Embryonic facial prominence (tissue), 1 donor: Measurements from ENCODE around the gene GBA3.

Experiments used
- DNase-seq: peaks from one replicate; pipeline ENCODE4 v3.0.0-alpha.2; 2016; ENCODE audit errors: extremely low spot score

GBA3 gene

GRCh38 chr4:22695917-22696316, 3.2 kb downstream of the GBA3 start:
- no peak for DNase-seq

GRCh38 chr4:22703912-22704311, 11.2 kb downstream of the GBA3 start:
- no peak for DNase-seq

GRCh38 chr4:22707390-22707789, 14.7 kb downstream of the GBA3 start:
- no peak for DNase-seq

GRCh38 chr4:22708961-22709360, 16.2 kb downstream of the GBA3 start:
- DNase-seq: no peak

GRCh38 chr4:22712105-22712504, 19.4 kb downstream of the GBA3 start:
- no peak for DNase-seq

- DNase-seq: no peak
These were observed 19.8 kb downstream of the GBA3 start for GRCh38 chr4:22712529-22712928.

- no peak for DNase-seq
These were observed 21.1 kb downstream of the GBA3 start for GRCh38 chr4:22713841-22714240.

GRCh38 chr4:22719218-22719617, 26.5 kb downstream of the GBA3 start:
- DNase-seq: no peak

GRCh38 chr4:22720091-22720490, 27.4 kb downstream of the GBA3 start:
- DNase-seq: no peak

- no peak for DNase-seq
These were observed 28.5 kb downstream of the GBA3 start for GRCh38 chr4:22721204-22721603.

DNA sequence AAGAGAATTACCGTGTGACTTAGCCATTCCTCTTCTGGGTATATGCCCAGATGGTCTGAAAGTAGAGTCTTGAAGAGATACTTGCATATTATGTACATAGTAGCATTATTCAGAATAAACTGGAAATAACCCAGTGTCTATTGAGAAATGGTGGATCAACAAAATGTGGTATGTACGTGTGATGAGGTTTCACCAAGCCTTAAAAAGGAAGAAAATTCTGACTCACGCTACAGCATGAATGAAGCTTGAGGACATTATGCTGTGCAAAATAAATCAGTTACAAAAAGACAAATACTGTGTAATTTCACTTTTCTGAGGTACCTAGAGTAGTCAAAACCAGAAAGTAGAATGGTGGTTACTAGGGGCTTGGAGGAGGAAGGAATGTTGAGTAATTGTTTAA, 37.3 kb downstream of the GBA3 start:
- no peak for DNase-seq

DNA sequence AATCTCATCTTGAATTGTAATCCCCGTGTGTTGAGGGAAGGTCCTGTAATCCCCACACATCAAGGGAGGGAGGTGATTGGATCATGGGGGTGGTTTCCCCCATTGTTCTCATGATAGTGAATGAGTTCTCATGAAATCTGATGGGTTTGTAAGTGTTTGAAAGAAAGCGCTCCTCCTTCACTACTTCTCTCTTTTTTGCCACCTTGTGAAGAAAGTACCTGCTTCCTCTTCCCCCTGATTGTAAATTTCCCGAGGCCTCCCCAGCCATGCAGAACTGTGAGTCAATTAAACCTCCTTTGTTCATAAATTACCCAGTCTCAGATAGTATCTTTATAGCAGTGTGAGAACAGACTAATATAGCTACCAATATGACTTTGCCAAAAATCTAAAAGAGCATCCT, 41.1 kb downstream of the GBA3 start:
- DNase-seq: no peak

GRCh38 chr4:22736912-22737311, 44.2 kb downstream of the GBA3 start:
- no peak for DNase-seq

GRCh38 chr4:22739968-22740367, 47.2 kb downstream of the GBA3 start:
- DNase-seq: no peak

DNA sequence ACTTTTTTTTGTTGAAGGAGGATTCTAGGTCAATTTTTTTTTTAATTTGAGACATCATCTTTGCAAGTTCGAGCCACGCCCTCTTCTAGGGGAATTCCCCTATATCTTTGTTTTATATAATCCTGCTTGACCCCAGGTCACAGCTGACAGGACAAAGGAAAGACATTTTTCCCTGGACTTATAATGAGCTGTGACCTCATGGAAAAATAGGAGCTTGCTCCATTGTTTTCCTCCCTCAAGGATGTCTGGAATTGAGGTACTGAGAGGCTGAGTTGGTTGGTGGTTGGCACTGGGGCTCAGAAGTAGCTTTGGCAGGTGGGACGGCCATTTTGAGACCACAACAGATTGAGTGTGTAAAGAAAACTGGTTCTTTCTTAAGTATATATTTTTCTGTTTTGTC, 49.0 kb downstream of the GBA3 start:
- no peak for DNase-seq

DNA sequence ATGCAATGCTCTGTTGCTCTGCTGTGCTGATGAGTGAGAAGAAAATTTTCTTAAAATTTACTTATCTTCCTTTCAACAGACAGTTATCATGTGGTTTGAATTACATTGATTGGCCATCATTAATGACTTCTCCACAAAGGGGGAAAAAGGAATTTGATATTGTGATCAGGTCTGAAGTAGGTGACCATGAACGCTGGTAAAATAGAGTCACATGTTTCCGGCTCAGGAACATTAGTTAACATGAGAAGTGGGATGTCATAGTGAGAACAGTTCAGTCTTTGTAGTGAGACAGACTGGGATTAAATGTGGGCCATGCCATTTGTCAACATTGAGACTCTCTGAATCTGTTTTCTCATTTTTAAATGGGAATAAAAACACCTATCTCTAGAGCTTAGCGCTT, 50.6 kb downstream of the GBA3 start:
- DNase-seq: no peak

DNA sequence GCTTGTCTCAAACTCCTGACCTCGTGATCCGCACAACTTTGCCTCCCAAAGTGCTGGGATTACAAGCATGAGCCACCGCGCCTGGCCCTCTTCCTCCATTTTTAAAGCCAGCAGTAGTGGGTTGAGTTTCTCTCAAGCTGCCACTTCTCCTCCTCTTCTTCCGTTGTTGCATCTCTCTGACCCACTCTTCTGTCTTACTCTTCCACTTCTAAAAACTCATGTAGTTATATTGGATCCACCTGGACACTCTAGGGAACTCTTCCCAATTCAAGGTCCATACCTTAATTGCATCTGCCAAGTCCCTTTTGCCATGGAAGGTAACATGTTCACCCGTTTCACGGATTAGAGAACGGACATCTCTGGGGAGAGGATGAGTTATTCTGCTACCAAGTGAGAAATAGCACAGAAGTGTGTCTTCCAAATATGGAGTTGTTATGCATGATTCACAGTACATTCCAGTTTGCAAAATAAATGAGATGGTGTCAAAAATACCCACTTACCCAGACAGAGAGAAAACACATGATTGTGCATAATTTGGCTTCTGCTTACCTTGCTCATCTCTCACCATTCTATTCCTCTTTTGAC, 51.8 kb downstream of the GBA3 start:
- no peak for DNase-seq

DNA sequence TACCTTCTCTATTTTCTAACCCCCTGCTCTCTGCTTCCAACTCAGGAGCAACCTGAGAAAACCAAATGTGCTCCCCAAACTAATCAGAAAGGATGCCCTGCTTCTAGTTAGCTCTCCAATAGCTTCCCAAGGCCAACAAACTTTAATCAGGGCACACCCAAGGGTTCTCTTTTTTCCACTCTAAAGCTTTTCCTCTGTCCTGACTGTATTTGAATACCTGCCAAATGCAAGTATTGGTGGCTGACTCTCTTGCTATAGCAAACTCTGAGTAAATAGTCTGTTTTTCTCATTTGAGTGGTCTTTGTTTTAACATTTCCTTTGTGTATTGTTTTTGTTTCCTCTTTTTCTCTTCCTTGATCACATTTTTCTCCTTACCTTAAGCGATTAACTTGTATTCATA, 52.5 kb downstream of the GBA3 start:
- no peak for DNase-seq

DNA sequence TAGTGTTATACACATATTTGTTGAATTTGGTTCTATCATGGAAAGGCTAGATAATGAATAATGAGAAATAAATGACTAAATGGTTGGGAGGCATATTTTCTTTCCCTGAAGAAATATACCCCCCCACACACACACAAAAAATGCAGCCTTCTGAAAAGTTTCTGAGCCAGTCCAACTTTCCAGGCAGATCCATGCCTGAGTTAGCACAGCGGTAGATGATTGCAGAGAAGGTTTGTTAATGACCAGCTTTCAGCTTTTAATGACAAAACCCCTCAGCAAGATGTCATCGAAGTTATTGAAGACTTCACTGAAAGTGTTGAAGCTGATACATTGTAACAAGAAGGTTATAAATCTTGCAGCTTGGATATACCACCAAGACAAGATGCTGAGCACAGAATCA, 61.4 kb downstream of the GBA3 start:
- DNase-seq: no peak

DNA sequence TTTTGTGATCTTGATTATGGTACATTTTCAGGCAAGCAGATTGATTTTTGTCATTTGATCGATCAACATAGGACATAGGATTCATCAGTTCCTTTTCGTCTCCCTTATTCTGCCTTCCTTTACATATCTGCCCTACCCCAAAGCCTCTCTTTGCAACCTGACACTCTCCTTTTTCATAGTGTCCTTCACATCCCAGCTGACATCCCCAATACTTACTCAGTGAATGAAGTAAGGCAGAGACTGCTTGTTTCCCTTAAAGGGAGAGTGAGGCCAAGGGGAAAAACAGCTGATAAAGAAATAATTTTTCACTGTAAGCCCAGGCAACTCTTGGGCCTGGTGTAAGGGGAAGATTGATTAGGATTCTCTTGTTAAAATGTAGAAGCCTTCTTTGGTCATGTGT, 69.8 kb downstream of the GBA3 start:
- DNase-seq: no peak

DNA sequence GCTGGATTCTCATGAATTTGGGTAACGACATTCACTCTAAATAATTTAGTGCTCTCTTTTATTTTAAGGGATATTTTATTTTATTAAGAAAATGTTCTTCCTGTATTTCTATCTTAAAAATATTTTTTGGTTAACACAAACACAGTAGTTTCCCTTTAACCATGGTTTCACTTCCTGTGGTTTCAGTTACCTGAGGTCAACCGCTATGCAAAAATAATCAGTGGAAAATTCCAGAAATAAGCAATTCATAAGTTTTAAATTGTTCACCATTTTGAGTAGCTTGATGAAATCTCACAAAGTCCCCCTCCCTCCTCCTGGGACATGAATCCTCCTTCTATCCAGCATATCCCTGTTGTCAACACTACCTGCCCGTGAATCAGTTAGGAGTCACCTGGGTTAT, 71.4 kb downstream of the GBA3 start:
- no peak for DNase-seq

GRCh38 chr4:22766068-22766467, 73.3 kb downstream of the GBA3 start:
- no peak for DNase-seq

DNA sequence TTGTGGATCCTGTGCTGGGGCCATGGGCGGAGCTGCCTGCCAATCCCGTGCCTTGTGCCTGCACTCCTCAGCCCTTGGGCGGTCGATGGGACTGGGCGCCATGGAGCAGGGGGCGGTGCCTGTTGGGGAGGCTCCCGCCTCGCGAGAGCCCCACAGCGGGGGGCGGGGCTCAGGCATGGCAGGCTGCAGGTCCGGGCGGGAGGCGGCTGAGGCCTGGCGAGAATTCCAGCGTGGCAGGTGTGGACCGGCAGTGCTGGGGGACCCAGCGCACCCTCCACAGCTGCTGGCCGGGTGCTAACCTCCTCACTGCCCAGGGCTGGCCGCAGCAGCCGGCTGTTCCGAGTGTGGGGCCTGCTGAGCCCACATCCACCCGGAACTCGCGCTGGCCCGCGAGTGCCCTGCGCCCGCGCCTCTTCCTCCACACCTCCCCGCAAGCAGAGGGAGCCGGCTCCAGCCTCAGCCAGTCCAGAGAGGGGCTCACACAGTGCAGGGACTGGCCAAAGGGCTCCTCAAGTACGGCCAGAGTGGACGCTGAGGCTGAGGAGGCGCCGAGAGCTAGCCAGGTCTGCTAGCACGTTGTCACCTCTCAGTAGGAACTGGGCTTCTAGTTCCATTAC, 85.9 kb downstream of the GBA3 start:
- no peak for DNase-seq

DNA sequence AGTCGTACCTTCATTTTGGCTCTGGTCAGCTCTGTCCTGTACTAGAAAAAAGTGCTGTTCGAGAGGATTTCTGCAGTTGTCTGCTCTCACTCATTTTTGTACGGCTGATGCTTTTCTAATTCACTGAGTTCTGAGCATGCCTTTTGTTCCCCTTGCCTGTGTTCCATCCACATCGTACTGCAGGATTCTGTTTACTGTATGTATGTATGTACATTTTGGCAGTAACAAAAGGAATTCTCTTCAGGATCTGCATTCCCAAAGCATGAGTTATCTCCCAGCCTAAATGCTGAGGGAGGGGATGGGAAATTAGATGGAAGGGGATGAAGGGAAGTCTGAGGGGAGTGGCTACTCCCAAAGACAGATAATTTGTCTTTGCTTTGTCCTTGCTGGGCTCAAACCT, 87.6 kb downstream of the GBA3 start:
- no peak for DNase-seq
